ENCODE measurements around the gene MMP25. TPM values are rescaled to one million over a fixed set of nuclear protein-coding genes. Genes with fewer than 3 reads are reported as not detected.

The MMP25 gene
- total and polyA plus RNA-seq, 10 of the 15 experiments (the other 5 are each of a cell fraction or from before 2014, with no cell fraction given), result 0.03 to 0.36 (median 0.13) TPM; not detected in 1

DNA sequence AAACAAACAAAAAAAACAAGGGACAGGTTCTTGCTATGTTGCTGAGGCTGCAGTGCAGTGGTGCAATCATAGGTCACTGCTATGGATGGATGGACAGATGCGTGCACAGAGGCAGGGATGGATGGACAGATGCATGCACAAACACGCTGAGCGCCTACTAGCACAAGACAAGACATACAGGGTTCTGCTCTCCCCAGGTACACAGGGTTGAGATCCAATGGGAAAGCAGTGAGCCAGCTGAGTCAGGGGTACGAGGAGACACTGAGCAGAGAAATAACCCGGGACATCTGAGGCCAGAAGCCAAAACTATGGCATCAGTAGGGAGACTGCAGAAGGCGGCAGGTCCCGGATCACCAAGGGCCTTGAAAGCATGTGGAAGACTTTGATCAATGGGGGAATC lies 25.3 kb downstream of the MMP25 start:
- intact Hi-C loops (cut with micrococcal nuclease; ENCODE audit: unreplicated experiment), result no loop called here
- Histone ChIP-seq H4K20me1 (ENCODE audit: control insufficient read depth, insufficient read depth) (no peaks in the 10 kb centered on the region), H3K9ac (ENCODE audit: control insufficient read depth, insufficient read depth, low read length) (no peak overlapping the region), H2AFZ (ENCODE audit: control insufficient read depth, low read depth, low read length) (no peak overlapping the region), H3K9me3 (replicated peaks; ENCODE audit: control insufficient read depth, insufficient read depth, low read length) (no peaks in the 10 kb centered on the region; the same call in 2 of the 3 replicates), H3K36me3 (ENCODE audit: control insufficient read depth in 2 of 2, insufficient read depth in 2 of 2, low read length in 1 of 2) (no peaks in the 10 kb centered on the region; a peak in 2 of 4 replicates), H3K4me1 (ENCODE audit: control insufficient read depth, insufficient read depth, low read length) (peaks cover 43% of the 10 kb centered on the region), H3K4me2 (ENCODE audit: control insufficient read depth, insufficient read depth) (no peak overlapping the region), H3K27me3 (replicated peaks in 1 of 2; ENCODE audit: control insufficient read depth in 2 of 2, insufficient read depth in 2 of 2, low read length in 1 of 2) (no peaks in the 10 kb centered on the region), H3K4me3 (no peak overlapping the region), H3K79me2 (ENCODE audit: control insufficient read depth, insufficient read depth, low read length) (peaks cover 10% of the 10 kb centered on the region), H3K27ac (ENCODE audit: control insufficient read depth, insufficient read depth) (no peak overlapping the region)
- DNase-seq (ENCODE audit: low read depth, low spot score) (no peak), ATAC-seq (no peak), FAIRE-seq (no peak)
- ChIA-PET SMC1A (ENCODE audit: uncharacterized antibody, unreplicated experiment) (no interaction called here), POLR2A (interaction anchor here (0.6 kb wide), 1 partner anchor 13 kb away, joined by 3 read pairs; no protein-coding TSS in a partner anchor), RAD21 (ENCODE audit: unreplicated experiment) (no interaction called here), CTCF (no interaction called here)
- 84% methylated on average over 7 of the region's 7 CpGs for WGBS (ENCODE audit: insufficient coverage, insufficient replicate concordance, low lambda C conversion rate, missing lambda C conversion rate)
- in situ Hi-C loops (cut with MboI), result no loop called here
- BruUV-seq (replicated peaks), result no TSS peak
- TF ChIP-seq, protein P1, sequence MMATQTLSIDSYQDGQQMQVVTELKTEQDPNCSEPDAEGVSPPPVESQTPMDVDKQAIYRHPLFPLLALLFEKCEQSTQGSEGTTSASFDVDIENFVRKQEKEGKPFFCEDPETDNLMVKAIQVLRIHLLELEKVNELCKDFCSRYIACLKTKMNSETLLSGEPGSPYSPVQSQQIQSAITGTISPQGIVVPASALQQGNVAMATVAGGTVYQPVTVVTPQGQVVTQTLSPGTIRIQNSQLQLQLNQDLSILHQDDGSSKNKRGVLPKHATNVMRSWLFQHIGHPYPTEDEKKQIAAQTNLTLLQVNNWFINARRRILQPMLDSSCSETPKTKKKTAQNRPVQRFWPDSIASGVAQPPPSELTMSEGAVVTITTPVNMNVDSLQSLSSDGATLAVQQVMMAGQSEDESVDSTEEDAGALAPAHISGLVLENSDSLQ (IDR thresholded peaks at IDR 0.05), result no peak
- TF ChIP-seq EED (IDR thresholded peaks at IDR 0.05; ENCODE audit: low read depth) (no peak), STAT1 (conservative IDR thresholded peaks at IDR 0.05) (no peak), MTA3 (IDR thresholded peaks at IDR 0.05; ENCODE audit: borderline replicate concordance, low read length) (no peak), SREBF1 (IDR thresholded peaks at IDR 0.05; ENCODE audit: low read length) (no peak), BCL11A (IDR thresholded peaks at IDR 0.05; ENCODE audit: low read depth, low read length) (no peak), ESRRA (IDR thresholded peaks at IDR 0.05; ENCODE audit: low read length) (no peak), SMC3 (IDR thresholded peaks at IDR 0.05; ENCODE audit: borderline replicate concordance, low read length) (no peak)
- TF ChIP-seq, protein P2, sequence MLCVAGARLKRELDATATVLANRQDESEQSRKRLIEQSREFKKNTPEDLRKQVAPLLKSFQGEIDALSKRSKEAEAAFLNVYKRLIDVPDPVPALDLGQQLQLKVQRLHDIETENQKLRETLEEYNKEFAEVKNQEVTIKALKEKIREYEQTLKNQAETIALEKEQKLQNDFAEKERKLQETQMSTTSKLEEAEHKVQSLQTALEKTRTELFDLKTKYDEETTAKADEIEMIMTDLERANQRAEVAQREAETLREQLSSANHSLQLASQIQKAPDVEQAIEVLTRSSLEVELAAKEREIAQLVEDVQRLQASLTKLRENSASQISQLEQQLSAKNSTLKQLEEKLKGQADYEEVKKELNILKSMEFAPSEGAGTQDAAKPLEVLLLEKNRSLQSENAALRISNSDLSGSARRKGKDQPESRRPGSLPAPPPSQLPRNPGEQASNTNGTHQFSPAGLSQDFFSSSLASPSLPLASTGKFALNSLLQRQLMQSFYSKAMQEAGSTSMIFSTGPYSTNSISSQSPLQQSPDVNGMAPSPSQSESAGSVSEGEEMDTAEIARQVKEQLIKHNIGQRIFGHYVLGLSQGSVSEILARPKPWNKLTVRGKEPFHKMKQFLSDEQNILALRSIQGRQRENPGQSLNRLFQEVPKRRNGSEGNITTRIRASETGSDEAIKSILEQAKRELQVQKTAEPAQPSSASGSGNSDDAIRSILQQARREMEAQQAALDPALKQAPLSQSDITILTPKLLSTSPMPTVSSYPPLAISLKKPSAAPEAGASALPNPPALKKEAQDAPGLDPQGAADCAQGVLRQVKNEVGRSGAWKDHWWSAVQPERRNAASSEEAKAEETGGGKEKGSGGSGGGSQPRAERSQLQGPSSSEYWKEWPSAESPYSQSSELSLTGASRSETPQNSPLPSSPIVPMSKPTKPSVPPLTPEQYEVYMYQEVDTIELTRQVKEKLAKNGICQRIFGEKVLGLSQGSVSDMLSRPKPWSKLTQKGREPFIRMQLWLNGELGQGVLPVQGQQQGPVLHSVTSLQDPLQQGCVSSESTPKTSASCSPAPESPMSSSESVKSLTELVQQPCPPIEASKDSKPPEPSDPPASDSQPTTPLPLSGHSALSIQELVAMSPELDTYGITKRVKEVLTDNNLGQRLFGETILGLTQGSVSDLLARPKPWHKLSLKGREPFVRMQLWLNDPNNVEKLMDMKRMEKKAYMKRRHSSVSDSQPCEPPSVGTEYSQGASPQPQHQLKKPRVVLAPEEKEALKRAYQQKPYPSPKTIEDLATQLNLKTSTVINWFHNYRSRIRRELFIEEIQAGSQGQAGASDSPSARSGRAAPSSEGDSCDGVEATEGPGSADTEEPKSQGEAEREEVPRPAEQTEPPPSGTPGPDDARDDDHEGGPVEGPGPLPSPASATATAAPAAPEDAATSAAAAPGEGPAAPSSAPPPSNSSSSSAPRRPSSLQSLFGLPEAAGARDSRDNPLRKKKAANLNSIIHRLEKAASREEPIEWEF (IDR thresholded peaks at IDR 0.05; ENCODE audit: insufficient replicate concordance, low read depth, low read length), result no peak
- TF ChIP-seq, protein P3, sequence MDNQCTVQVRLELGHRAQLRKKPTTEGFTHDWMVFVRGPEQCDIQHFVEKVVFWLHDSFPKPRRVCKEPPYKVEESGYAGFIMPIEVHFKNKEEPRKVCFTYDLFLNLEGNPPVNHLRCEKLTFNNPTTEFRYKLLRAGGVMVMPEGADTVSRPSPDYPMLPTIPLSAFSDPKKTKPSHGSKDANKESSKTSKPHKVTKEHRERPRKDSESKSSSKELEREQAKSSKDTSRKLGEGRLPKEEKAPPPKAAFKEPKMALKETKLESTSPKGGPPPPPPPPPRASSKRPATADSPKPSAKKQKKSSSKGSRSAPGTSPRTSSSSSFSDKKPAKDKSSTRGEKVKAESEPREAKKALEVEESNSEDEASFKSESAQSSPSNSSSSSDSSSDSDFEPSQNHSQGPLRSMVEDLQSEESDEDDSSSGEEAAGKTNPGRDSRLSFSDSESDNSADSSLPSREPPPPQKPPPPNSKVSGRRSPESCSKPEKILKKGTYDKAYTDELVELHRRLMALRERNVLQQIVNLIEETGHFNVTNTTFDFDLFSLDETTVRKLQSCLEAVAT (IDR thresholded peaks at IDR 0.05), result no peak
- TF ChIP-seq, protein P4, sequence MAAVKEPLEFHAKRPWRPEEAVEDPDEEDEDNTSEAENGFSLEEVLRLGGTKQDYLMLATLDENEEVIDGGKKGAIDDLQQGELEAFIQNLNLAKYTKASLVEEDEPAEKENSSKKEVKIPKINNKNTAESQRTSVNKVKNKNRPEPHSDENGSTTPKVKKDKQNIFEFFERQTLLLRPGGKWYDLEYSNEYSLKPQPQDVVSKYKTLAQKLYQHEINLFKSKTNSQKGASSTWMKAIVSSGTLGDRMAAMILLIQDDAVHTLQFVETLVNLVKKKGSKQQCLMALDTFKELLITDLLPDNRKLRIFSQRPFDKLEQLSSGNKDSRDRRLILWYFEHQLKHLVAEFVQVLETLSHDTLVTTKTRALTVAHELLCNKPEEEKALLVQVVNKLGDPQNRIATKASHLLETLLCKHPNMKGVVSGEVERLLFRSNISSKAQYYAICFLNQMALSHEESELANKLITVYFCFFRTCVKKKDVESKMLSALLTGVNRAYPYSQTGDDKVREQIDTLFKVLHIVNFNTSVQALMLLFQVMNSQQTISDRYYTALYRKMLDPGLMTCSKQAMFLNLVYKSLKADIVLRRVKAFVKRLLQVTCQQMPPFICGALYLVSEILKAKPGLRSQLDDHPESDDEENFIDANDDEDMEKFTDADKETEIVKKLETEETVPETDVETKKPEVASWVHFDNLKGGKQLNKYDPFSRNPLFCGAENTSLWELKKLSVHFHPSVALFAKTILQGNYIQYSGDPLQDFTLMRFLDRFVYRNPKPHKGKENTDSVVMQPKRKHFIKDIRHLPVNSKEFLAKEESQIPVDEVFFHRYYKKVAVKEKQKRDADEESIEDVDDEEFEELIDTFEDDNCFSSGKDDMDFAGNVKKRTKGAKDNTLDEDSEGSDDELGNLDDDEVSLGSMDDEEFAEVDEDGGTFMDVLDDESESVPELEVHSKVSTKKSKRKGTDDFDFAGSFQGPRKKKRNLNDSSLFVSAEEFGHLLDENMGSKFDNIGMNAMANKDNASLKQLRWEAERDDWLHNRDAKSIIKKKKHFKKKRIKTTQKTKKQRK (IDR thresholded peaks at IDR 0.05; ENCODE audit: low read depth, low read length), result no peak
- TF ChIP-seq, protein P5, sequence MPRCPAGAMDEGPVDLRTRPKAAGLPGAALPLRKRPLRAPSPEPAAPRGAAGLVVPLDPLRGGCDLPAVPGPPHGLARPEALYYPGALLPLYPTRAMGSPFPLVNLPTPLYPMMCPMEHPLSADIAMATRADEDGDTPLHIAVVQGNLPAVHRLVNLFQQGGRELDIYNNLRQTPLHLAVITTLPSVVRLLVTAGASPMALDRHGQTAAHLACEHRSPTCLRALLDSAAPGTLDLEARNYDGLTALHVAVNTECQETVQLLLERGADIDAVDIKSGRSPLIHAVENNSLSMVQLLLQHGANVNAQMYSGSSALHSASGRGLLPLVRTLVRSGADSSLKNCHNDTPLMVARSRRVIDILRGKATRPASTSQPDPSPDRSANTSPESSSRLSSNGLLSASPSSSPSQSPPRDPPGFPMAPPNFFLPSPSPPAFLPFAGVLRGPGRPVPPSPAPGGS (IDR thresholded peaks at IDR 0.05; ENCODE audit: borderline replicate concordance, insufficient read depth, low read depth, low read length, poor library complexity, severe bottlenecking), result no peak
